Ectodermal cell (in vitro differentiated cells): ENCODE data around the gene SLC17A7.

Source experiments
- H3K27ac ChIP-seq: 2 replicates; pipeline ENCODE4 v1.7.0; 2013; ENCODE audit warnings: mild to moderate bottlenecking, low read depth, low read length; ENCODE audit not compliant: insufficient read depth, poor library complexity, severe bottlenecking
- H3K27me3 ChIP-seq: 2 replicates; pipeline ENCODE4 v1.7.0; 2013; ENCODE audit warnings: mild to moderate bottlenecking, low read length; ENCODE audit not compliant: insufficient read depth, control insufficient read depth, poor library complexity, severe bottlenecking
- H3K36me3 ChIP-seq: one replicate; pipeline ENCODE4 v1.7.0; 2013; ENCODE audit warnings: low read length; ENCODE audit not compliant: control insufficient read depth, insufficient read depth
- H3K4me1 ChIP-seq: one replicate; pipeline ENCODE4 v1.7.0; 2013; ENCODE audit warnings: low read length; ENCODE audit not compliant: control insufficient read depth, insufficient read depth
- H3K4me3 ChIP-seq: 2 replicates; pipeline ENCODE4 v1.7.0; 2013; ENCODE audit warnings: low read depth, low read length, control low read depth; ENCODE audit not compliant: insufficient read depth
- H3K9me3 ChIP-seq: 2 replicates; pipeline ENCODE4 v1.7.0; 2013; ENCODE audit warnings: mild to moderate bottlenecking, low read length, moderate library complexity; ENCODE audit not compliant: control insufficient read depth
- WGBS, 2 experiments: methylation state at CpG; one replicate each; pipeline ENCODE4 v1.1.7; 2013; ENCODE audit warnings: missing lambda C conversion rate in 2 of 2; 5-methylcytosine and 5-hydroxymethylcytosine counted together

SLC17A7 gene

DNA sequence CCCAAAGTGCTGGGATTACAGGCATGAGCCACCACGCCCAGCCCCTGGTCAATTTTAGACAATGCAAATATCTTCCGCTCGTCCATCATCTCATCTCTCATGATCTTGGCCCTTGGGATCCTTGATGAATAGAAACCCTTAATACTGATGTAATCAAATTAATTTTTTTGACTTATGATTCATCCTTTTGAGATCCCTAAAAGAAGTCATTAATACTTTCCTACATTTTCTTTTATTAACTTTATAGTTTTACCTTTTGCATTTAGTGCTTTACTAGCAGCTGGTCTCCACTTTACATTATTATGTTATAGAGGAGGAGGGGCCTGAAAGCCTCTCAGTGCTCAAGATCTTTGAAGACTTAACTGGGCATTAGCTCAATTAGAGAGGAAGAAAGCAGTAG lies 60.9 kb downstream of the SLC17A7 start:
- Histone ChIP-seq H3K27me3 (no peaks in the 10 kb centered on the region), H3K27ac (no peak overlapping the region), H3K4me3 (no peak overlapping the region), H3K9me3 (no peaks in the 10 kb centered on the region), H3K36me3 (no peaks in the 10 kb centered on the region), H3K4me1 (no peaks in the 10 kb centered on the region)
- WGBS, 2 experiments = 90 to 97% methylated on average over 3 of the region's 3 CpGs
